Motor neuron (in vitro differentiated cells): ENCODE results near the gene ANKRD22. TPM values are rescaled to one million over a fixed set of nuclear protein-coding genes. Genes with fewer than 3 reads are reported as not detected.

Experiments used
- ATAC-seq, 8 experiments: fragments of 200-7000 bp; cut with Tn5 transposase; replicated peaks in 6 of 8; 2 replicates each; pipeline ENCODE4 v1.8.0; 2021; ENCODE audit warnings: mild to moderate bottlenecking in 8 of 8, moderate library complexity in 8 of 8
- H3K27ac ChIP-seq, 2 donors: fragments of 250-450 bp; sonication (Bioruptor Pico); 2 replicates each; pipeline ENCODE4 v1.9.0; 2021; ENCODE audit warnings: antibody characterized with exemption in 2 of 2, mild to moderate bottlenecking in 2 of 2, moderate library complexity in 1 of 2
- H3K4me1 ChIP-seq, 2 donors: fragments of 250-450 bp; sonication (Bioruptor Pico); replicated peaks in 1 of 2; 2 replicates each; pipeline ENCODE4 v1.6.1; 2021; ENCODE audit warnings: antibody characterized with exemption in 2 of 2, mild to moderate bottlenecking in 2 of 2, moderate library complexity in 1 of 2
- H3K4me3 ChIP-seq, 5 donors: fragments of 250-450 bp; sonication (Bioruptor Pico); 2 replicates each; pipeline ENCODE4 v1.9.0; 2021; ENCODE audit warnings: antibody characterized with exemption in 5 of 5, mild to moderate bottlenecking in 5 of 5, moderate library complexity in 4 of 5
- WGBS, 10 experiments: fragments of 450-650 bp; shearing (Covaris generic); methylation state at CpG; one replicate each; pipeline ENCODE4 v1.0.0; 2022; 5-methylcytosine and 5-hydroxymethylcytosine counted together
- in situ Hi-C, 9 experiments: fragments of 400-800 bp; cut with MboI; loops; one replicate each; pipeline ENCODE4 v1.15.0; 2021; ENCODE audit warnings: low sequenced_read_pairs in 9 of 9, low pct_unique_long_range_greater_than_20kb in 2 of 9; ENCODE audit not compliant: unreplicated experiment in 9 of 9
- total RNA-seq, 8 experiments: library from RNA; unstranded; fragments of 300-600 nt; gene quantifications; 2 replicates each; pipeline versions ENCODE4 v1.2.3 to v1.2.4, GENCODE V29; 2022

The ANKRD22 gene
- total RNA-seq, 8 experiments from 2014 or later: 0.28 to 15.9 TPM; not detected in 6

GRCh38 chr10:88826388-88826787 lies 25.3 kb downstream of the ANKRD22 start:
- peaks cover 0 to under 1% of the 10 kb centered on the region in 2 donors for H3K4me1 ChIP-seq
- WGBS, 10 experiments: 40 to 100% (median 91%) methylated on average over 1 to 4 of the region's 4 CpGs; no CpG with 5 or more reads in 1 of the 10 experiments
- no peak overlapping the region for H3K27ac ChIP-seq
- in situ Hi-C loops: loop anchor here in 5 of 9 experiments (25.0 kb wide), 3 partner anchors 111 to 411 kb away; partner anchors contain the start of gene CH25H (in 3 of the 5)
- no peak overlapping the region for H3K4me3 ChIP-seq
- no peak for ATAC-seq

- Histone ChIP-seq H3K27ac (no peak overlapping the region), H3K4me3 (no peak overlapping the region), H3K4me1 (peaks cover 0 to 10% of the 10 kb centered on the region in 2 donors)
- ATAC-seq: peak in 7 of 8 experiments; percentile 30 to 99 (median 71)
- in situ Hi-C loops: loop anchor here in 1 of 9 experiments (25.0 kb wide), 2 partner anchors 134 to 259 kb away; no protein-coding TSS in a partner anchor
Measured at GRCh38 chr10:88820748-88821401, 30.8 kb downstream of the ANKRD22 start.

GRCh38 chr10:88819290-88819689 lies 32.4 kb downstream of the ANKRD22 start:
- Histone ChIP-seq H3K4me3 (no peak overlapping the region), H3K27ac (no peak overlapping the region), H3K4me1 (peaks cover 0 to 13% of the 10 kb centered on the region in 2 donors)
- WGBS, 10 experiments: 69 to 100% (median 87%) methylated on average over 1 to 3 of the region's 3 CpGs
- in situ Hi-C loops: loop anchor here in 2 of 9 experiments (10.0 to 25.0 kb wide), 3 partner anchors 124 to 257 kb away; no protein-coding TSS in a partner anchor
- no peak for ATAC-seq

- no peak for ATAC-seq
Measured at GRCh38 chr10:88813200-88813599, 38.4 kb downstream of the ANKRD22 start.

GRCh38 chr10:88810196-88810961 lies 41.3 kb downstream of the ANKRD22 start:
- ATAC-seq: peak in 7 of 8 experiments; percentile 26 to 93 (median 64)
- 0 to 65% (median 37%) methylated on average over 2 to 5 of the region's 5 CpGs; no CpG with 5 or more reads in 1 of the 10 experiments for WGBS, 10 experiments
- no peak overlapping the region for H3K4me3 ChIP-seq
- H3K4me1 ChIP-seq: peaks cover 0 to 11% of the 10 kb centered on the region in 2 donors
- no peak overlapping the region for H3K27ac ChIP-seq
- in situ Hi-C loops: loop anchor here in 2 of 9 experiments (10.0 to 25.0 kb wide), 3 partner anchors 116 to 248 kb away; no protein-coding TSS in a partner anchor

More at GRCh38 chr10:88813200-88813599, 38.4 kb downstream of the ANKRD22 start:
- in situ Hi-C loops: loop anchor here in 2 of 9 experiments (10.0 to 25.0 kb wide), 3 partner anchors 118 to 251 kb away; no protein-coding TSS in a partner anchor
- no peak overlapping the region for H3K27ac ChIP-seq
- WGBS, 10 experiments: 52 to 94% (median 83%) methylated on average over 1 to 6 of the region's 6 CpGs; no CpG with 5 or more reads in 1 of the 10 experiments
- no peak overlapping the region for H3K4me3 ChIP-seq
- peaks cover 0 to 15% of the 10 kb centered on the region in 2 donors for H3K4me1 ChIP-seq

GRCh38 chr10:88809621-88810020 lies 42.0 kb downstream of the ANKRD22 start:
- H3K27ac ChIP-seq: no peak overlapping the region
- no peak overlapping the region for H3K4me3 ChIP-seq
- no peak for ATAC-seq
- peaks cover 0 to 11% of the 10 kb centered on the region in 2 donors for H3K4me1 ChIP-seq
- 17 to 100% (median 64%) methylated on average over 1 to 4 of the region's 4 CpGs for WGBS, 10 experiments
- in situ Hi-C loops: loop anchor here in 2 of 9 experiments (10.0 to 25.0 kb wide), 3 partner anchors 115 to 247 kb away; no protein-coding TSS in a partner anchor

- H3K27ac ChIP-seq: no peak overlapping the region
- in situ Hi-C loops: loop anchor here in 1 of 9 experiments (25.0 kb wide), 2 partner anchors 119 to 244 kb away; no protein-coding TSS in a partner anchor
- WGBS, 10 experiments: 33 to 100% (median 92%) methylated on average over 1 to 3 of the region's 3 CpGs; no CpG with 5 or more reads in 3 of the 10 experiments
- peaks cover 0 to 9% of the 10 kb centered on the region in 2 donors for H3K4me1 ChIP-seq
- H3K4me3 ChIP-seq: no peak overlapping the region
- ATAC-seq: no peak
Measured at GRCh38 chr10:88805924-88806323, 45.7 kb downstream of the ANKRD22 start.

- Histone ChIP-seq H3K4me3 (no peak overlapping the region), H3K4me1 (peaks cover 0 to 3% of the 10 kb centered on the region in 2 donors), H3K27ac (no peak overlapping the region)
- in situ Hi-C loops: loop anchor here in 1 of 9 experiments (25.0 kb wide), 2 partner anchors 118 to 243 kb away; no protein-coding TSS in a partner anchor
- WGBS, 10 experiments: 0 to 54% (median 27%) methylated on average over 1 to 2 of the region's 2 CpGs; no CpG with 5 or more reads in 1 of the 10 experiments
- no peak for ATAC-seq
Measured at GRCh38 chr10:88805361-88805760, 46.3 kb downstream of the ANKRD22 start.

- Histone ChIP-seq H3K4me3 (no peak overlapping the region), H3K4me1 (no peaks in the 10 kb centered on the region), H3K27ac (no peak overlapping the region)
- WGBS, 10 experiments: 21 to 74% (median 38%) methylated on average over 3 to 6 of the region's 6 CpGs; no CpG with 5 or more reads in 2 of the 10 experiments
- ATAC-seq: peak in 5 of 8 experiments; percentile 26 to 71 (median 43)
- in situ Hi-C loops: loop anchor here in 1 of 9 experiments (25.0 kb wide), 2 partner anchors 117 to 242 kb away; no protein-coding TSS in a partner anchor
Measured at GRCh38 chr10:88804083-88804812, 47.4 kb downstream of the ANKRD22 start.

GRCh38 chr10:88803641-88804040 lies 48.0 kb downstream of the ANKRD22 start:
- Histone ChIP-seq H3K27ac (no peak overlapping the region), H3K4me3 (no peak overlapping the region), H3K4me1 (no peaks in the 10 kb centered on the region)
- WGBS, 10 experiments: 67 to 100% (median 87%) methylated on average over 1 to 2 of the region's 2 CpGs; no CpG with 5 or more reads in 2 of the 10 experiments
- in situ Hi-C loops: loop anchor here in 1 of 9 experiments (25.0 kb wide), 2 partner anchors 116 to 241 kb away; no protein-coding TSS in a partner anchor
- ATAC-seq: no peak

GRCh38 chr10:88802523-88803285 lies 48.9 kb downstream of the ANKRD22 start, which contains the start of gene LIPM:
LIPM (plus strand) TSS chr10:88802730; CDS start chr10:88802897, 167 bp downstream.
- WGBS, 10 experiments: 0 to 90% (median 23%) methylated on average over 1 to 2 of the region's 2 CpGs; no CpG with 5 or more reads in 2 of the 10 experiments
- ATAC-seq: peak in 3 of 8 experiments; percentile 46 to 98 (median 64)
- no peak within 1 kb of the TSS for H3K27ac ChIP-seq
- H3K4me1 ChIP-seq: no peaks in the 10 kb centered on the region
- H3K4me3 ChIP-seq: no peak within 1 kb of the TSS
- in situ Hi-C loops: loop anchor here in 1 of 9 experiments (25.0 kb wide), 2 partner anchors 115 to 240 kb away; no protein-coding TSS in a partner anchor
